HG02938 (cell line): ENCODE data around the gene USP36.

Experiments used
- ATAC-seq: cut with Tn5 transposase; IDR thresholded peaks from one replicate; pipeline ENCODE4 v1.9.1; 2021; ENCODE audit warnings: mild to moderate bottlenecking, moderate library complexity; ENCODE audit not compliant: unreplicated experiment

Gene USP36

DNA sequence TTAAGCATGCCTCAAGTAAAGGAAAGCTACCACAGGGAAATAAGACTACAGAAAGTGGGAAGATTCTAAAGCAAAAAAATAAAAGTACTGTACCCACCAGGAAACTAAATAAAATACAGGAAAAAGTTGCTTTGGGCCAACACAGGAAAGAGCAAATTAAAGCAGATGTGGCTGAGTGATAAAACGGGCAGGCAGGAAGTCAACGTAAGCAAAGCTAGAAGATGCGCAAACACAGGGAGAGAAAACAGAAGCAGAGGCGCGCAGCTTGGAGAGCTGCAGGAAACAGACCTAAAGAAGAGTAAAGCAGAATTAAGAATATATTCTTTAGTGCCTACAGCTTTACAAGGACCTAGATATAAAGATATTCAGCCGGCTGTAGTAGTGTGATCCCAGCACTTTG, 21.7 kb downstream of the USP36 start:
- ATAC-seq = no peak

DNA sequence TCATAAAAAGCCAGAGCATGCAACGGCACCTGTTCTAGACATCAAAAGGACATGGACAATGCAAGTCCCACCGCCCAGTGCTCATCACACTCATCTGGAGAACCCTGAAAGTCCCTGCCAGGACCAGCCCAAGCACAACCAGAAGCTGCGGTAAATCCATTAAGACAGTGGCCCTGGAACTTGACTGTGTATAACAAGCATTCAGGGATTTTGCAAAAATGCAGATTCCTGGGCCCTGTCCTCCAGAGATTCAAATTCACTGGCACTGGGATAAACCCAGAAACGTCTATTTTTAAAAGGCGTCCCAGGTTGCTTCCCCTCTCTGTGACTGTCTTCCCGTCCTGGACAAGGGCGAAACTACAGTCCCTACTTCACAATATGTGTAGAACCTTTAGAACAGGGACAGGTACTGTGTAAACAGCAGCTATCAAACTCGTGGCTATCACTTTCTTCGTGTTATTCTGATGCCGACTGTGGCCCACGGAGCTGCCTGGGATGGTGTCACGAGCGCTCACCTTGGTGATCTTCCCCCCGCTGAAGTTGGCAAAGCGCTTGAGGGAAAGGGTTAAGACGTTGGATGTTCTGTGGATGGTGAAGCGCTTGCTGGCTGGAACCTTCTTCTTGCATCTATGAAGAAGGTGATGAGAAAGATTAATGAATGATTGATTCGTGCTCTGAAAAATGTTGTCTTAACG, 22.3 kb downstream of the USP36 start:
- ATAC-seq = no peak

DNA sequence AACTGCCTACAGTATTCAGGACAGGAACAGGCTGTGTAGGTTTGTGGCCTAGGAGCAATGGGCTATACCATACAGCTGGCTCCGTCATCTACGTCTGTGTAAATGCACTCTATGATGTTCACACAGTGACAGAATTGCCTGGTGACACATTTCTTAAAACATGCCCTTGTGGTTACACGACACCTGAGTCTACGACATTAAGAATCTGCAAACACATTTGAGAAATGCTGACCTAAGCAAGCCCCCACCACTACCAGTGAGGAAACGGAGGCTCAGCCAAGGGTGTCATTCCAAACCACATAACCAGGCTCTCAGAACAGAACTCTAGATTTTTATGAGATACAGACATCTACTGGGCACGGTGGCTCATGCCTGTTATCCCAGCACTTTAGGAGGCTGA, 23.5 kb downstream of the USP36 start:
- ATAC-seq = no peak

DNA sequence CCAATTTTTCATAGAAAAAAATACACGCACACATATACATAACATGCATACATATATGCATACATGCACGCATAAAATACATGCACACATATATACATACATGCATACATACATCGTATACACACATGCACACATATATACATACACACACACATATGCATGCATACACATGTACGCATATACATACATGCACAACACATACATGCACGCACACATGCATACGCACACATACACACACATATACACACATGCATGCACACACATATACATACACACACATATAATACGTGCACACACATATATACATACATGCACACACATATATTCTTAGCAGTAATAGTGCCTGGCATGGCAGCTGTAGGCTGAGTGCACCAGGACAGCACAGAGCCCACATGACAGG, 24.9 kb downstream of the USP36 start:
- ATAC-seq = no peak

DNA sequence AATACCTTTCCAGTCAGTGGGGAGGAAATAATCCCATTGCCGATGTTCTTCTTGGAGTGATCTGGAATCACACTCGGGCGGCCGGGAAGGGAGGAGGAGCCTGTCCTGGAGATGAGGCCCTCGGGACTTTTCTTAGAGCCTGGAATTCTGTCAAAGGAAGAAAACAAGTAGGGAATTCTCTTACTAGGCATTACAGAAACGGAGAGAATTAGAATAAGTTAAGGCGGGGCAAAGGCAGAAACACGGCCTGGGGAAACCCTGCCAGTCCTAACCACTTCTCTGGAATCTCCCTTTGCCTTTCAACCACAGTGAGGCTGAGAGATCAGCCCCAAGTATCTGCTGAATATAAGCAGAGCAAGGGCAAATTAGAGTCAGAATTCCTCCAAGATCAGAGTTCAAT, 27.8 kb downstream of the USP36 start:
- no peak for ATAC-seq

DNA sequence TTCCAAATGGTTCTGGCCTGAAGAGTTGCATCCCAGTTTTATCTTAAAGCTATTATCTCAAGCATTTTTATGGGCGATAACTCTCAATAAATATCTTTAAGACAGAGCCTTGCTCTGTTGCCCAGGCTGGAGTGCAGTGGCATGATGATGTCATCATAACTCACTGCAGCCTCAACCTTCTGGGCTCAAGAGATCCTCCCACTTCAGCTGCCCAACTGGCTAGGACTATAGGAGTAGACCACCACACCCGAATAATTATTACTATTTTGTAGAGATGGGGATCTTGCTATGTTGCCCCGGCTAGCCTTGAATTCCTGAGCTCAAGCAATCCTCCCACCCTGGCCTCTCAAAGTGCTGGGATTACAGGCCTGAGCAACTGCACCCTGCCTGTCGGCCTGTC, 32.5 kb downstream of the USP36 start:
- ATAC-seq = no peak

DNA sequence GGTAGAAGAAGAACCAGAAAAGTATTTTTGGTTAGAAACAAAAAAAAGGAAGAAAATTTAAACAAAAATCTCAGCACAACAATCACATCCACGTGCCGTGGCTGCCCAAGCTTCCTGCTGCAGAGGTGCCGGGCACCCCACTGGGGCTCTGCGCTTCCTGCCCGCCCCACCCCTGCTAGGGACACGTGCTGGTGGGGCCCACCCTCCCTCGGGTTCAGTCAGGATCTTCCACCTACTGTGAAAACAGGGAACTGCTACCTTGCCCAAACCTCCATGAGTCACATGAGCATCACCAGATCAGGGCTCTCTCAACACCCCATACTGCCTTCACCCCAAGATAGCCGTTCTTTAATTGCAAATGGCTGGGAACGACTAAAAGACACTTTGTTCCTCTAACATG, 34.2 kb downstream of the USP36 start:
- no peak for ATAC-seq

DNA sequence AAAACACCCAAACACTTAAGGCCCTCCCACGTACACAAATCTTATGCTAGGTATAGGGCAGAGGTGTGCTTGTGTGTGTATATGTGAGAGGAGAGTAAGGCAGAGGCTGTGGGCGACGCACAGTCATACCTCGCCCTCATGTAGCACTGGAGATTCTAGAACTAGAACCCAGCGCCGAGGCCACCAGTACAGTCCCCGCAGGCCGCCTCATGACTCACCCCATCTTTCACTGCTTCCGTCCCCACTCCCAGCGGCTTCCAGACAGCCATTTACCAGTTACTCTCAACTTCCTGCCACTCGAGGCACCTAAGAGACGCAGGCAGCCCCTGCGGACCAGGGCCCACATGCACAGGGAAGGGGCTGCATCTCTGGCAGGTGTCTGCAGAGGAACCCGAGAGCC, 35.3 kb downstream of the USP36 start:
- ATAC-seq = no peak

DNA sequence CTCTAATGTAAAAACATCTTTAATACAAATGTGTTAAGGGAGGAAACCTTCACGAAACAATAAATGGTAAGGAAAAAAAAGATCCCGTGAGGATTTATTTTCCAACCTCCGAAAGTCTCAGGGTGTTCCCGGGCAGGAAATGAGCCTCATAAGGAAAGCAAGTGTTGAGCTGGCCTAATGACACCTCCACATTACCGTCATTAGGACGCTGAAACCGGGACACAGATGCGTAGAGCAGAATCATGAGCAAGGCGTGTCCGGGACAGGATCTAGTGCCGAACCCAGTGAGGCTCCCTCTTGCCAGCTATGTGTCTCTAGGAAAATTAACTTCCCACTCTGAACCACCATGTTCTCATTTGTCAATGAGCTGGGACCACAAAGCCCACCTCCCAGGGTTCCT, 35.8 kb downstream of the USP36 start:
- ATAC-seq = no peak

DNA sequence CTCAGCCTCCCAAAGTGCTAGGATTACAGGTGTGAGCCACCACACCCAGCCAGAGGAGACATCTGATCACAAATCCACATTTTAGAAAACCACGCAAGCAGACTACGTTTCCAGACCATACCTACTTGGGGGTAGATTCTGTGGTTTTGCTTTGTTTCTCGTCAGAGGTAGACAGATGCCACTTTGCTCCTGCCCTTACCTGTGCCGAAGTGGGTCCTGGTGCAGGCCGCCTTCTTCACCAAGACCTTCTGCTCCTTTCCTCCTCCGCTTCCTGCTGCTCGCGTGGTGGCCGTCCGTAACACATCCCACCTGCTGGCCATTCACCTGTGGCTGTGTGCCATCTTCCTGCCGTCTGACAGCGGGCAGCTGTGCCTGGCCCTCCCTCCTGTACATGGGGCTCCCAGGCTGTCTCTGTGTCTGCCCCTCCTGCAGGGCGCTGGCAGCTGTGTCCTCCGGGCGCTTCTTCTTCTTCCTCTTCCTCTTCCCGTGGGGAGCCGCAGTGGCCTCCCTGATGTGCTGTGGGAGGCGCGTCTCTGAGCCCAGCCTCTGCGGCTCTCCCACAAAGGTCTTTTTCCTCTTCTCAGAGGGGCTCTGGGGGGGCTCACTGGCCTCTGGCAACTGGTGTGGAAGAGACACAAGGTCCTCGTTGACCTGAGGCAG, 37.3 kb downstream of the USP36 start:
- ATAC-seq = no peak

DNA sequence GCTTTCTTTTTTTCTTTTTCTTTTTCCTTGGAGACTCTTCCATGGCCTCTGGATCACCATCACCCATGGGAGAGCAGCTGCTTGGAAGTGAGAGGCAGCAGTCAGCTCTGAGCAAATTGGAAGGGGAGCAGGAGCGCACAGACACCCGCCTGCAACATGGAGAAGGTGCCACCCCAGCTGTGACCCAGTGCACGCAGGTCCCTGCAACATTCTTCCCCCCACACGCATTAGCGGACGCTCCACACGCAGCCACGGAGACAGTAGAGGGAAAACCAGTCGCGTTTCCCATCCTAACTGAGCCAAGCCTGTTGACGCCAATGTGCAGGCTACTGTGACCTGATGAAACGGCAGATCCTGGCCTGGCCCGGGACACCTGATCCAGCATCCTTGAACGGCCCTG, 38.2 kb downstream of the USP36 start:
- no peak for ATAC-seq

DNA sequence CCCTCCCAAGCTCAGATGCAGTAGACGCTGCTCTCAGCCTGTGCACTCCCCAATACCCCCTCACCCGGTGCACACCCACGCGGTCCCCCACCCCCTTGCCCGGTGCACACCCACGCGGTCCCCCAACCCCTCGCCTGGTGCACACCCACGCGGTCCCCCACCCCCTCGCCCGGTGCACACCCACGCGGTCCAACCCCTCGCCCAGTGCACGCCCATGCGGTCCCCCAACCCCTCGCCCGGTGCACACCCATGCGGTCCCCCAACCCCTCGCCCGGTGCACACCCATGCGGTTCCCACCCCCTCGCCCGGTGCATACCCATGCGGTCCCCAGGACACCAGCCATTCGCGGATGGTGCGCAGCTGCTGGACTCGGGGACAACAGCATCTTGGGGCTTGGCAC, 38.6 kb downstream of the USP36 start:
- ATAC-seq = no peak

DNA sequence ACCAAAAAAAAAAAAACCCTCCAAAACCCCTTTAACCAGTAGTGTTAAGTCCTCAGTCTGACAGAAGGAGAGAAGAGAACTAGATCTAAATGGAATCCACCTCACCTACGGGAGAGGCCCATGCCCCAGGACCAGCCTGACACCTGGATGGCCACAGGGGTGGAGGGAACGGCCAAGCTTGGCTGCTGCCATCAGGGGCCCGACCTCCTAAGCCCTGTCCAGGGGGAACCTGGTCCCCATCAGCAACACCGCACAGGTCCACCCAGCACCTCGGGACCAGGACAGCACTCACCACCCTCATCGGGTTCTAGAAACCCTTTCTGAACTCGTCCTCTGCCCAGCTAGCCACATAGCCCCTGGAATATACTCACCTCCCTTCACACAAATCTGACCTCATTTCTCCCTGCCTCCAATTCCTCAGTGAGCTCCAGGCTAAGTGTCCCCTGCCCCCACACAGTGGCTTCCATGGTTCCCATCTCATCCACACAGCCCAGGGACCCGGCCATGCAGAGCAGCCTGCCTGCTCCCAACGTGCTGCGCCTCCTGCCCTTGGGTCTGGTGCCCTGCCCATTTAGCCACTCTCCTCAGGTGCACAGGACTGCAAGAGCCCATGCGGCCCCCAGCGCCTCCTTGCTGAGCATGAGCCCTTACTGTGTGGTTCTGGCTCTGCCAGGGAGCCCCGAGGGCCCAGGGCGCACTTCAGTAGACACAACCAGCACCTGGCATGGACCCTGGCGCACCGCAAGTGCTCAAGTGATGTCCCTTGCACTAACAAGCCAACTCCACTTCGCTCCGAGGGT, 40.3 kb downstream of the USP36 start:
- no peak for ATAC-seq

DNA sequence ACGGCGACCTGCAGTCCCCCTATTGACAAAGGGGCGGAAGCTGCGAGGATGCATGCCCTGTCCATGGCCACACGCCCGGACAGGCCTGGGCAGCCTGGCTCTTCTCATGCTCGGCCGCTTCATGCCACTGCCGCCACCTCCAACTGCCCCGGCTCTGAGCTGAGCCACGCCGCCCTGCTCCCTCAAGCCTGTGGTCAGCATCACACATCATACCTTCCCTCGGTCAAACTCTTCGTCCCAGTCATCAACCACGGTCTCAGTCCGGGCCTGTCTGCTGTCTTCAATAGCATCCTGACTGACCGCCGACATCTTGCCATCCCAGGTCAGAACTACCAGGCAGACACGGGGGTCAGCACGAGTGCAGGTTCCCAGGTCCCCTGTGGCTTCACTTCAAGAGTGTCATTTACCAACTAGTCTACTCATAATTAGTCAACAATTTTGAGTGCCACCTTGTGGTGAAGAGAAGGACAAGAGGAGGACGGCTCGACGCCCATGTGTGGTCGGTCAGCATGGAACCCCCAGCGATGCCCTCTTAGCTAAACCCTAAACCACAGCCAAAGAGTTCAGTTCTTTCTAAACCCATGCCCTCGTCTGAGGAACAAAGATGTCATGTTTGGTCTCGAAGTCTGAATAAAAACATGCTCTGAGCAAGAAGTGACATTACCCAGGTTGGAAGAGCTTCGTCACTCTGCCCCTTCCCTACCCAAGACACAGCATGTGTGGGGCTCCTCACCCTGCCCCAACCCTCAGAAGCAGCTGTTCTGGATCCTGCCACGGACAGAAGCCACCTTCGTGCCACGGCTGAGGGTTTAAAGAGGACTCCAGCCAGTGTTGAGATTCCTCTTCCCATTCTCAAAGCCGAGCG, 41.7 kb downstream of the USP36 start:
- ATAC-seq = no peak

DNA sequence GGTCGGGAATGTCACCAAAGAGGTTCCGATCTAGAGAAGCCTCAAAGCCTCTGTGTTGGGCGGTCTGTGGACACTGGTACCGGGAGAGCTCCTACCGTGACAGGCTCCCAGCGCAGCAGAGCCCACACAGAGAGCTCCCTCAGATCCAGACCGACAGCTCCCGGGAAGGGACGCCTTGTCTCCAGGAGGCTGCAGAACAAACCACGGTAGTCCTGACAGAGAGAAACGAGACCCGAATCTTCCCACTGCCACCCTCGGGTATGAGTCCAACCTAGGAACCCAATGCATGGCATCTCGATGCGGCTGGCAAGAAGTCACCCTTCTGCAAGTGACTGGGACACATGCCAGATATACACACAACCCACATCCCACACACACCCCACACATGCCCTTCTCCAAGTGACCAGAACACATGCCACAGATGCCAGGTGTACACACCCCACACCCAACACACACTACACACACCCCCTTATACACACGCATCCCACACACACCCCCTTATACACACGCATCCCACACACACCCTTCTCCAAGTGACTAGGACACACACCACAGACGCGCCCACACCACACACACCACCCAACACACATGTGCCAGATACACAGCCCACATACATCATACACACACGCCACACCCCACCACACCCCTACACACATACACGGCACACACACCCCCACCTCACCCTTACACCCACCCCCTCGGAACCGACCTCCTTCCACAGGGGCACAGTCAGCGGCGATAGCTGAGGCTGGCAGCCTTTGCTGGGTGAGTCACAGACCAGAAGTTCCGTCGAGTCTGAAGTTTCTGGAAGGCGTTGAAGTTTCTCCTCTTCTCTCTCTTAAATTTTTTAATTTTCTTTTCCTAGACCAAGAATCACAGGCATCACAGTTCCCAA, 42.7 kb downstream of the USP36 start:
- no peak for ATAC-seq

DNA sequence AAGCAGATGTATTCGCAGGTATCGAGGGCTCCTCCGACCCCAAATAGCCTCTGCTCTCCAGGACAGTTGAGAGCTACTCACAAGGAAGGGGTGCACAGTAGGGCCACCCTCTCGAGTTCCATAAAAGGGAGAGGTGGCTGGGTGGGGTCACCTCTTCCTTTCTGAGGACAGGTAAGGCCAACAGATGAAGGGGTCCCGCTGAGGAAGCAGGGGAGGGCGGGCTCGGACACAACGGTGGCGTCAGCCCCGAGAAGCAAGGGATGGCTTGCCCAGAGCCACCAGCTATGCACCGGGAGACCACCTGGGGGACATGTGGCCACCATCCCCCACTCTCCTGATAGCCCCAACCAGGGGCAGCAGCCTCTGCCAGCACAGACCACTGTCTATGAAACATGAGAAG, 43.4 kb downstream of the USP36 start:
- ATAC-seq = no peak

DNA sequence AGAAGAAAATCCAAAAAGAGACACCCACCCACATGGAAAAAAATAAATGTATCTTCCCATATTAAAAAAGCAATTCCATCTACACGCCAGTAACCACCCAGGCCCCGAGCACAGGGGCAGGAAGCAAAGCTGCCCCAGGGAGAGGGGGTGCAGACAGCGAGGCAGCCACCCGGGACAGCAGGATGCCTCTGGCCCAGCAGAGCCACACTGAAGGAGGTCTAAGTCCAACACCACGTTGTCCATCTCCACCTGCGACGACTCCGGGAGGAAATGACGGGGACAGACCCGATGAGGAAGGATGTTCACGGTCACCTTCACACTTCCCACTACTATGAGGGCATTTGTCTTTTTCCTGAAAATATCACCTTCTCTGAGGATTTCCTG, 44.1 kb downstream of the USP36 start:
- no peak for ATAC-seq

DNA sequence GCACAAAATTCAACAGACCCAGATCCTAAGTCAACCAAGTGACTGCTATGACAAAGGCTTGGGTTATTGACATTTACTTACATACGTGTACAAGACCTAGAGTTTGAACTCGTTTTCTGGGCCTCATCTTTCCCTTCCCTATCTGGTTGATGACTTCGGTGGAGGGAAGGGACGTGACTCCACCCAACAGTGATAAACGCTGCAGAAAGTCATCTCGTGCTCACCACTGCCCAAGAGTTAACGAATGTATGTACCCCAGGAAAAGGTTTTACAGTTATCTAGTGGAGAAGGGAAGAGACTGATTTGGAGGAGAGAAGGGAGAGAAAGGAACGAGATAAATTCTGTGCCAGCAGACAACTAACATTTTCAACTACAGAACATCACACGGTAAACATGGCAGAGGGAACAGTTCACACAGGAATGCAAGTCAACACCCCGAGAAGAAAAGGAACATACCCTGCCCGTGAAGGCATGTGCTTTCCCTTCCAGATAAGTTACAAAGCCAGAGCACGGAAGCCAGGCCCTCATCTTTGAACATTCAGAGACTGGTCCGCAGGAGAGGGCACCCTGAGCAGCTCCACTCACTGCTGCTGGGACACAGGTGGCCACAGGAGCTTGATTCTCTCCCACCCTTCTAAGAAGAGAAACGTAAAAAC, 44.6 kb downstream of the USP36 start:
- no peak for ATAC-seq

DNA sequence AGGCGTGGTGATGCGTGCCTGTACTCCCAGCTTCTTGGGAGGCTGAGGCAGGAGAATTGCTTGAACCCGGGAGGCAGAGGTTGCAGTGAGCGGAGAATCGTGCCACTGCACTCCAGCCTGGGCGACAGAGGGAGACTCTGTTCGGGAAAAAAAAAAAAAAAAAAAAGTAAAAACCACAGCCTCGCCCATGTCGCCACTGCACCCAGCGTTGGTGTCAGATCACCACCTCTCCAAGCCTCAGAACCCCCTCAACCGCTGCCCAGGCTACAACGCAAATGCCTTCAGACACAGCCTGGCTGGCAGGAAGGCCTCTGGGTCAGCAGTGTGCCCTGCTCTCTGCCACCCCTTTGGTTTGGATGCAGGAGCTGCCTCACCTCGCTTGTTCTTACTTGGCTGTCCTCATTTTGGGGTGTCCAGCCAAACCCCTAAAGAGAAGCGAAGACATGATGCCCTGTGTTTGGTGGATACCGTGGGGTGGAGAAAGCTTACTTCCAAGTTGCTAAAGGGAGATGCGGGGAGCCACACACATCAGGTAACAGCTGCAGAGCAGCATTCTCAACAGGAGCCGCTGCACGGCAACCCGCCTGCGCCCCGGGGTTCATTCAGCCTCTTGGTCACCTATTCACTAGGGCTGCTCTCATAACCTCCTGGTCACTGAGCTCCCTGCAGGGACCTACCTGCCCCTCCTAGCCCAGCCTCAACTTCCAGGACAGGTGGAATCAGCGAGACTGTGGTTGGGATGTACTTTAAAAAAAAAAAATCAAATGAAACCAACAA, 45.6 kb downstream of the USP36 start:
- no peak for ATAC-seq
